LoVo (cell line): ENCODE measurements around the gene ZNF474.

Source experiments
- DNase-seq: peaks from one replicate; pipeline ENCODE4 v3.0.0-alpha.2; 2016; ENCODE audit warnings: low spot score

Gene ZNF474

DNA sequence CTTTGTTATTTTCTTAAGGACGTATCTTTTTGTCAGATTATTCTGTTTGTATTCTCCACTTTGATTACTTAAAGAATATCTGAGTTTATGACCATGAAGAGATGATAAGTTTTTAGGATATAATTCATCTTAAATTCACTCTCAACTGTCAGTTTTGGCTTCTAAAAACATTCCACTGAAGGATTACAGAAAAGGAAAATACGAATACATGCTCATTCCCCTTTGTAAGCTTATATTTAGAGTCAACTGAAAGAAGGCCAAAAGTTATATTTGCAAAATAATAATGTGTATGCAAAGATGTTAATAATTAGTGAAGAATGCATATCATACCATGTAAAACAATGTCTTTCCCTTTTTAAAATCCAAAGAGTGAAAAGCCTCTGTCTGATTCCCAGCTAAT, 52.5 kb downstream of the ZNF474 start:
- DNase-seq = no peak

DNA sequence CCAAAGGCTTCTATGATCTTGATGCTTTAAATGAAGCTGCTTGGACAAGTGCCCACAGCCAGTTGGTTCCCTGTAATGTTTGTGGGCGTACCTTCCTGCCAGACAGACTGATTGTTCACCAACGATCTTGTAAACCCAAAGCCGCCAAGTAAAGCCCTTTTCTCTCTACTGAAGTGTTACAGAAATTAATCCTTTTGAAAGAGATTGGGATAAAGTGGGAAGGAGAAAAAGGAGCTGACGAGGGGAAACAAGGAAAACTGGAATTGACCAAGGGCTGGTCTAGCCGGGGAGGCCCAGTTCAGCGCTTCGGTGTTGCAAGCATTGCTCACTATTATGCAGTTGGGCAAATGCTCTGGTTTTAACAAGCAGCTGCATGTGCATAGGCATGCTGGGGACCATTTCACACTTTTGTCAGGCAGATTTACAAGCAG, 53.2 kb downstream of the ZNF474 start:
- DNase-seq = peak; percentile 36

DNA sequence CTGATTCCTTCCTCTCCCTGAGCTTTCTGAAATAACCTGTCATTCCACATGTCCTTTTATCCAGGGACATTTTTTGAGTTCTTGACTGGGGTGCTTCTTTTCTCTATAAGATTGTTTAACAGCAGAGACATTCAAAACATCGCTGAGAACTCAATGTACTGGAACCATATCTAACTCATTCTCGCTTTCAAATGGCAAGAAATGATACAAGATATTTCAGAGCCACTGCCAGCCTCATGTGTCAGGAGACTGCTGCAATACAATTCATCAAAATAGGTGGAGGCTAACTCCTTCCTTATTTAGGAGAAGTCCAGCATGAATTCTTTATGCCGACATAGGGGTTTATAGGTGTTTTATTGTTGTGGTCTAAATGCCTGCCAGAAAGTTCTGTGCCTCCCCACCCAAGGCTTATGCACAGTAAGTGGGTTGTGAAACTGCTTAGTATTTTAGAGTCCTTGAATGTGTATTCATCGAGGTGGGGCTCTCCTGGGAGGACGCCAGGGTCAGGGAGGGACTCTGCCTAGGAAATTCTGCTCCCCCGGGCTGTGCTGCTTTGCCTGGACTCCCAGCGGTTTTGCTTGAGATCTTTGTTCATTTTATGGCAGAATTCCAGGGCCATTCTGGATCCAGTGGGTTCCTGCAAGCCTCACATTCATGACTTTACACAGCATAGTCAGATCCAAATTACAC, 53.9 kb downstream of the ZNF474 start:
- DNase-seq = peak; percentile 85

DNA sequence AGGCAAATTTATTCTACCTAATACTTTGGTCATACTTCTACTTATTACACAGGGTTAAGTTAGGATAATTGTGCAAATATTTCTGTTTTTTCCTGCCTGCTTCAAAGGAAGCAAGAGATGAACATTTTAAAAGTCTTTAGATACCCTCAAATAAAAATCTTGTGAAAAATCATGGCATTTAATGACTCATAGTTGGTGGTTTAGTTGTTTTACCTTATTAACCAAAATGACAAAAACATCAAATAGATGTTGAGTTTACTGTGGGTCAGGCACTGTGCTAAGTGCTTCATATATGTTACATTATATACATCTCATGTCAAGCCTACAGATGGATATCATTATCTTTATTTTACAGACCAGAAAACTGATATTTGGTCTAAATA, 54.4 kb downstream of the ZNF474 start:
- no peak for DNase-seq

DNA sequence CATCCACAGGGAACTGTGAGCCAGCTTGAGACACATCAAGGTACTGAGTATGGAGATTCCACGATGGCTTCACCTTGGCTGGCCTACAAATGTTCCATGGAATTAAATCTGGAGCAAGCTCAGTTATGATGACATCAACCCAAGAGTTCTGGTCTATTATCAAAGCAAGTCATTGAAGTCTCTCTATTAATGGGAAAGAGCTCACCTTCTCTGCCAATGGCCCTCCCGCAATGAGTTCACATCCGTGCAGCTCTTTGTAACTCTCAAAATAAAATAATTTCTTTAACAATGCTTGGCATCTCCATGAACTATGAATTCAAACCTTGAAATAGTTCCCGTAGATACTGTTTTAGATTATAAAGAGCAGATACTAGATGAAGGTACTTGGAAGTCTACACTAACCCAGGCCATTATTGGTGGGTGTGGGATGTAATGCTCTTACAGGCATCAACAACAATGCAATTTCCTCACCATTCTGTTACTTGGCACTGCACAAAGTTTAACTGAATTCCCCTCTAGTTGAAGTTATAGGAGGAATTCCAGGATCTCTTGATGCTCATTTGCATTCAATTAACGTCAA, 55.4 kb downstream of the ZNF474 start:
- DNase-seq = no peak

DNA sequence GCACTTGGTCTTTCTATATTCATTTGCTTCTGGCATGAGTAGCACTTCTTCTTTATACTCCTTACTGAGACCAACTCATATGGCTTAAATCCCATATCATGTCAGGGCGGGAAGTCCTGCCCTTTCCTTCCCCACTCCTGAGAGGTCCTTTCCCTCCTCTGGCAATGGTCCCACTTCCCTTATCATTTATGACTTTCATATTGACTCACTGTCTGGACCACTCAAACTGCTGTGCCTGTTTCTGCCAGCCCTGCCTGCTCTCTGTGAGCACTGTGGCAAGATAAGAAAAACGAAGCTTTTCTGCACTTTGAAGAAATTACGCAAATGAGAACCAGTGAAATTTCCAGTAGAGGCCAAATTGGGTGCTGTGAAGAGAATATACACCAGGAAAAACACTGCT, 58.1 kb downstream of the ZNF474 start:
- no peak for DNase-seq

DNA sequence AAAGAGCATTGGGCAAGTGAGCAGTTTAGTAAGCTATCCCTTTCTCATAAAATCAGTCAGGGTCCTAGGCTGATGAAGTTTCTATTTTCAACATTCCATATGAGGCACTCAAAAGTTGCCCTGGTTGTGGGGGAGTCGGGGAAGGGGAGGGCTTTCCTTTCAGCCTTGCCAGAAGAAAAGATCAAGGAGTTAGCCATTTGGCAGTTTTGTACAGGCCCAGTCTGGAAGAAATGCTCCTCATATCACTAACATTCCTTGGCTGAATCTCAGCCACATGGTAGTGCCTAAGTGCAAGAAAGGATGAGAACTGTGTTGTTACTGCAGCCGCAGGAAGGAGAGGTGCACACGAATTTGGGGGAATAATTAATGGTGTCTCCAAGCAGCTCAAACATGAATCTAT, 60.8 kb downstream of the ZNF474 start:
- DNase-seq = no peak

DNA sequence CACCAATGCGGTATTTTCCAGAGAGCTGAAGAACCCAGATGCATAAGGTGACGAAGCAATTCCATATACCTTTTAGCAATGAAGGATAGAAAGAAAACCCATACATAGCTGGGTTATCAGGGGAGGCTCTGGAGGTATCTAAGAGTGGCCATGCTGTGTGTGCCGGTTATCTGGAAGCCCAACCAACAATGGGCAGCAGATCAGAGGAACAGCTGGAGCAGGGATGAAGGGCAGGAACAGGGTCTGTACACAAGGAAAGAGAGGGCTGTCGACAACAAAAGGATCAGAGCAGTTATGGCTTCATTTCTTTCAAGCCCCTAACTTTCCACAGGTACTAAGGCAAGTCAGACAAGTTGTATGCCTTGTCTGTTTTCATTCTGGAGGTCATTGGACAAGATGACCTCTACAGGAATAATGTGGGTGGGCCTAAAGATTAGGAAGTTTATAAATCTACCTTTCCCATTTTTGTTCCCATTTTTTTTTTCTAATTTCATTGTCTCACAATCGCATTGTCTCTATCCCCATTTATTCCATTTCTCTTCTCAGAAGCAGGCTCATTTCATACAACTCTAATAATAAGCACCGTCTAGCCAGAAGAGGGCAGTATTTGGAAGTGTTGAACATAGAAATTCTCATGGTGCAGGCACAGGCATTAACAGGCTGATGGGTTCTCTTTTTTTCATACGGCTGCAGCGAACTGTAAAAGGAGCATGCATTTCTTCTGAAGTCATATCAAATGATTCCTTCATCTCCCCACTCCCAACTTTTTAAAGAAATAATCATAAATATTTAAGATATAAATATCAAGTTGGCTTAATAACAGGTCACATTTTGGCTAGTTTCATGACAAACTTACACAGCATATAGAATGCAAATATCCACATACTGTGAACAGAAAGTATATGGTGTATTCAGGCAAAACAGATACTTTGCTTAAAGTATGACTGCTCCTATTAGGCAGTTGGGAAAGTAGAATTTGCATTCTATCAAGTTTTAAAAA, 63.5 kb downstream of the ZNF474 start:
- DNase-seq = peak; percentile 58

DNA sequence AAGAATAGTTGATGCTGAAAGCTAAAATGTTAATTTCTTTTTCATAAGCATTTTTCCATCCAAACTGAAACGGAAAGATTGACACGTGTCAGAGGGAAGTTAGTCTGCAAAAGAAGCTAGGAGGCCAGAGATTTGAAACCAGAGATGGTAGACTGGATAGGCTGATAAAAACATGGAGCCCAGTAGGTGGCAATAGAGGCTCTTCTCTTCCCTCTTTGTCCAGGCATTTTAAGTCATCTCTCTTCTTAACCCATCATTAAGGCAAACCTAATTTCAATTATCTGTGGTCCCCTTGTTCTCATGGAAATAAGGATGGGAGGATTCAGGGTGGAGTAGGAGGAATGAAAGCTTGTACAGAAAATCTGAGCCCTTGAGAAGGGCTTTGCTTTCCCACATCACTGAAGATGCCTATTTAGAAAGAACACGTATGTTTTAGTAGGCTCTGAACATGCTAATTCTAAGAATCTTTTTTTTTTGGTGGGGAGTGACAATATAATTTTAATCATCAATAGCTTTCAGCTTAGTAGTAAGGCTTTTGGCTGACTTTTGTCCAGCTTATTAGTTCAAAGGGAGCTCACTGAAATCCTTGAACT, 66.6 kb downstream of the ZNF474 start:
- peak; percentile 55 for DNase-seq

DNA sequence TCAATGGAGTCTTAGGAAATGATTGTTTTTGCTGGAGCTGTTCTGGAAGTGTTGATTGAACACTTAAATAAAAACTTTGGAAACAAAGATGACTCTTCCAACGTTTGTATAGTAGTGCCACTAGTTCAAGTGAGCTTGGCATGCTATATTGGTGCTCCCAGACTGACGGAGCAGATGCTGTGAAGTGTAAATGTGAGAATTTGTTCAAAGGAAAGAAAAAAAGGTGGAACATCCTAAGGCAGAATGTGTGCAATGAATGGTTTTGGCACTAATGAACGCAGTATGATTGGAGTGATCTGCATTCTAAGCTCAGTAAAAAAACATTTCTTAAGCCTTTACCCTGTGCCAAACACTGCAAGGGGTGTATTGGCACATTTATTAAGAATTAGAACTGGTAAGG, 69.8 kb downstream of the ZNF474 start:
- DNase-seq = no peak

DNA sequence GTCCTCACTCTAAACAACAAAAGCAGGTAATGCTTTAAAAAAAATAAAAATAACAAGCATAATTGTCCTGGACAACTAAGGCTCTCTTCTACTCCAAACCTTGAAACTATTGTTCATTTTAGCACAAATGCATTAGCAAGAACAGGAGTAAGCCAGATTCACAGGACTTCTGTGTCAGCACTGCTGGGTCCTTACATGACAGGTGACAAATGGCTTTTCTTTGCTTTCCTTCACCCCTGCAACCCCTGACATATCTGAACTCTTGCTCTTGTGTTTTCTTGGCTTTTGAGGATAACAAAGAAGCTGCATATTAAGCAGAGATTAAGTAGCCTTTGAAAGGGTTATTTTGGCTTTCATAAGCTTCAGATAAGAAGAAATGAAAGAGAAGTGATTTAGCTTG, 71.1 kb downstream of the ZNF474 start:
- no peak for DNase-seq

DNA sequence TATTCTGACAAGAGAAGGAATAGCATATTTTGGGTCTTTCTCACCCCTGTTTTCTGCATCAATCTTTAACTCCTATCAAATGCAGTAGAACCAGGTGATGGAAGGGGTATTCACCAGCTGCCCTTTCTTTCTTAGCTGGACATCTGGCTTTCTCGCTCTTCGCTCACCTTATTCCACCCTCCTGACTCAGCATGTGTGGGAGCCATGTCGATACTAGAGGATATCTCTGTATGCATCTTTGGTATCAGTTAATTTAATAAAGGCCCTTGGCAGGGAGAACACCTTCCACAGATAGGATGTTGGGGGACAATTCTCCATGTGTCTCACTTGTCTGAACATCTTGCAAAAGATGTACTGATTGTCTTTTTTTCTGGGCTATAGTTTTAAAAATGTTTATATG, 71.5 kb downstream of the ZNF474 start:
- no peak for DNase-seq

DNA sequence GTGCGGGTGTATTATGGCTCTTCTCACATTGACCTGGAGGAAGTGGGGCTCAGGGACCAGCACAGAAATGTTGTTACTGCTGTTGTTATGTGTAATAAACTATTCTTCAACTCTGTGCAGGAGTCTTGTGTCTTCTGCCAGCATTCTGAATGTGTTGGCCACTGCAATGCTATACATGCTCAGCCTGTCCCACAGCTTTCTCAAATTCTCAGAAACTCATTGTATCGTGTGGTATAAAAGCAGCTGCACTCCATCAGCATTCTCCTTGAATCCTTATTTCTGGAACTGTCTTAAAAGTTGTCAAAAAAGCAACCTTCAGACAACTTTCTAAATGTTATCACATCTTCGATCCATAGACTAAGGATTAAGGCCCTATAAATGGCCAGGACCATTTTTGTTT, 72.0 kb downstream of the ZNF474 start:
- DNase-seq = no peak

DNA sequence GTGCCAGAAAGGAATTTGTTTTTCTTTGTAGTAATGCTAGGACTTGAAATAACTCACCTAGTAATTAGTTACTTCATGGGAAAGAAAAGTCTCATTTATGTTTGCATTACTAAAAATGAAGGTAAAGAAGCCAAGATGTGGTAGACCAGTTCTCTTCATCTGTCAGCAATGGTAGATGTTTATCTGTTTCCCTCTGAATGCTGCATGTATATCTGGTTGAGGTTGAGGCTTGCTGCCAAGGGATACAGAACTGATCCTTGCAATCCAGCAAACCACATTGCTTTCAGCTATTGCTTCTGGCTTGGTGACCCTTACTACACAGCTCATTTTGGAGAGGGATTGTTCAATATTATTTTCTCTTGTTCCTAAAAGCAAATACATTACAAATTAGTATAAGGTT, 73.6 kb downstream of the ZNF474 start:
- no peak for DNase-seq
